HG03432 (cell line): Measurements from ENCODE around the gene SORCS2.

Source experiments
- ATAC-seq: cut with Tn5 transposase; IDR thresholded peaks from one replicate; pipeline ENCODE4 v1.9.1; 2021; ENCODE audit warnings: mild to moderate bottlenecking, moderate library complexity; ENCODE audit not compliant: unreplicated experiment

The SORCS2 gene

DNA sequence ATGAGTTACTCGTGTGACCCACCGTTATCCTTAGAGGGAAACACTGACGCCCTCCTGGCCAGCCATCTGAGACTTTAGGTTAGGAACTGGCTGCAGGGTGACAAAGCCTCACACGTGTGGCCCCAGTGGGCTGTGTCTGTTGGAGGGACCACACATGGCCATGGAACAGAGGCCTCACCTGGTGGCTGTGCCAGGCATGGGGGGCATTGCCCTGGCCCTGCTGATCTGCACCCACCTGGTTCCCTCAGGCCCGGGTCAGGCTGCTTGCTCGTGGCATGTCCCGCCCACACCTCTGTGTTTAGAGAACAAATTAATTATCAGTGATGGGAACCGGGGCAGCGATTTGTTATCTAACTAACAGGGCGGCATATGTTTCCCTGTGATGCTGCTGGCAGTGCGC is 343.3 kb downstream of the SORCS2 start:
- no peak for ATAC-seq

DNA sequence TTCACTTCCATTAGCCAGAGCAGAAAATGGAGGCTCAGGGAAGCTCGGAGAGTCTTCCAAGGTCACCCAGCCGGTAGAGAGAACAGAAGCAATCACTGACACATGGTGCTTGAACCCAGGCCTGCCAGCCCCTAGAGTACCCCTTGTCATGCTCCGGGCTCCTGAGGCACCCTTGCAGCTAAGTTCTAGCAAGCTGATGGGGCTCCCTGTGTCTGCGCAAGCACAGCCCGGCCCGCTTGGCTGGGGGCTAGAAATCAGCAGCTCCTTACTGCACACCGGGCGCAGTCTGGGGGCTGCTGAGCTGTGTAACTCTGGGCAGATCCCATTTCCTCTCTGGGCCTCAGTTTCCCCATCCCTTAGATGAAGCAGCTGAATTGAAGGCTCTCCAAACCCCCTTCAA is 344.5 kb downstream of the SORCS2 start:
- no peak for ATAC-seq

GRCh38 chr4:7537853-7538400 is 345.6 kb downstream of the SORCS2 start:
- no peak for ATAC-seq

DNA sequence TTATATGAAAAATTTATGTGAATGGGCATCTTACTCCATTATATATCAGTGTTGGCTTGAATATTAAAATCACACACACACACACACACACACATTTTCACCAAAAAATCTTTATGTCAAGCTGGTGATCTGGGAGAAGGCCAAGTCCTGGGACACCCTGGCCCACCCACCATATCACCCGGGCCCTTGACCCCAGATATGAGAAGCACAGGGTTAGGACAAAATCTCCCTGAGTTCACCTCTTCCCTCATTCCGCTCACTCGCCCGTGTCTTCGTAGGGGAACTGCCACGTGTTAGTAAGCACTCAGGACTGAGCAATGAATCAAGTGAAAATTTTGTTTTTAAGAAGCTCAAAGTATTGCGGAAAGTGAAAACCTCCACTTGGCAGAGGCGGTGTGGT is 346.2 kb downstream of the SORCS2 start:
- ATAC-seq, result no peak

- no peak for ATAC-seq
Observed at GRCh38 chr4:7539186-7539585, 346.8 kb downstream of the SORCS2 start.

DNA sequence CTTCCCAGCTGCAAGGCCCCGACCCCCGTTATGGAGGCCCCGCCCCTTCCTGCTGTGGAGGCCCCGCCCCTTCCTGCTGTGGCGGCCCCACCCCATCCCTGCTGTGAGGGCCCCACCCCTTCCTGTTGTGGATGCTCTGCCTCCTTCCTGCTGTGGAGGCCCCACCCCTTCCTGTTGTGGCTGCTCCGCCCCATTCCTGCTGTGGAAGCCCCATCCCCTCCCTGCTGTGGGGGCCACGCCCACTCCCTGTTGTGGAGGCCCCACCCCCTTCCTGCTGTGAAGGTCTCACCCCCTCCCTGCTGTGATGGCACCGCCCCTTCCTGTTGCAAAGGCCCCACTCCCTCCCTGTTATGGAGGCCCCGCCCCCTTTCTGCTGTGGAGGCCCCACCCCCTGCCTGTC is 347.3 kb downstream of the SORCS2 start:
- ATAC-seq, result no peak

DNA sequence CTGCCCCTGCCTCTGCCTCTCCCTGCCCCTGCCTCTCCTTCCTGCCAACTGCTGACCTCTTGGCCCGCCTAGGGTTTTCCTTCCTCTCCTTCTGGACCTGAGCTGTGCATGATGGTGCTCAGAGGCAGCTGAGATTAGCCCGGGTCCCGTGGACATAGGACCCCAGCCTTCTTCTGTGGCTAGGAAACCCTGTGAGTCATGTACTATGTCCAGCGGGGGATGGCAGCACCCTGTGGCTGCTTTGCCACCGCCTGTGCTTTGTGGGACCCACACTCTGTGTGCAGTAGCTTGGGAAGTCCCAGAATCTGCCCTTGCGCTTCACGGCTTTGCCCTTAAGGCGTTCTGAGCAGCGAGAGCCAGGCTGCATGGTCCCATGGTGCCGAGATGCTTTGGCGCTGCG is 347.9 kb downstream of the SORCS2 start:
- no peak for ATAC-seq

DNA sequence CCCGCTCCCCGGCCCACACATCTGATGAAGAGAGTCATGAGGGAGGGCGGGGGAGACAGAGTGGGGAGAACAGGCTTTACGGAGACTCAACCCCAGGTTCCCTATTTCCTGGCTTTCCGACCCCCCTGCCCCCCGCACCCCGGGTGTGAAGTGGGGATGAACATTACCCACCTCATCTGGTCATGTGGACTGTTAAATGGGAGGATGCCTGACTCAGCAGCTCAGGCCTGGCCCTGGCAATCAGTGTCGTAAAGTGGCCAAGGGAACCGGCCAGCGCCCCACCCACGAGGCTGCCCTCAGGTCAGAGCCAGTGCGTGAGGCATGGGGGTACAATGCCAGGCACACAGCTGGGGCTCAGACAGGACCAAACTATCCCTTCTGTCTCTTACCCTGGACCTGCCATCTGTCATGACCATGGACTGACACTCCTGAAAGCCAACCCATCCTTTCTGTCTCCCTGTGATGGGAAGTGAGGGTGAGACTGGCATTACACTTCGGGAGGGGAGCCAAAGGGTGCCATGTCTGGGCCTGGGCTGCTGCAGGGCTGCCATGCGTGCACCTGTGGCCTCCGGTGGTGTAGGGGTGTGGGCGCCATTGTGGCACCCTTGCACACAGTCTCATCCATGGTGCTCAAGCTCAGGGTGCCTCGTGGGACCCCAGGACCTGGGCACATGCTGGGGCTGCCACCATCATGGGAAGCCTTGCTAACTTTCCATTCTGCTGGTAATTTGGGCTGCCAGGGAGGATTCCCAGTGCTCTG is 348.5 kb downstream of the SORCS2 start:
- ATAC-seq, result no peak

GRCh38 chr4:7541414-7541810 is 349.1 kb downstream of the SORCS2 start:
- ATAC-seq, result no peak

DNA sequence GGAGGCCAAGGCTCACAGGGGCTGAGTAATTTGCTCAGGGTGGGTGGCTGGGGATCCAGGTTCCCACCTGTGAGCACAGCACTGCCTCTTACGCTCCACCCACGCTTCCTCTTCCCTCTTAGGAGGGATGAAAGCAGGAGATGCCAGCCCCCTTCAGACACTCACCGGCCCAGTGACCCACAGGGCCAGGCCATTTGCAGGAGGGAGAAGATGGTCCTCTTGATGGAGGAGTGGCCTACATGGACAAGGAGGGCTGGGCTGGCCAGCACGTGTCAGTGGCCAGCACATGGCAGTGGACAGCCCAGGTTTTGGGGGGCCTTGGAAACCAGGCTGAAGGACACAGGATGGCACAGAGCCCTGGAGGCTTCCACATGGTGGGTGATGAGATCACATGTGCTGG is 350.4 kb downstream of the SORCS2 start:
- ATAC-seq, result no peak

- no peak for ATAC-seq
Observed at GRCh38 chr4:7546152-7546808, 353.9 kb downstream of the SORCS2 start.

DNA sequence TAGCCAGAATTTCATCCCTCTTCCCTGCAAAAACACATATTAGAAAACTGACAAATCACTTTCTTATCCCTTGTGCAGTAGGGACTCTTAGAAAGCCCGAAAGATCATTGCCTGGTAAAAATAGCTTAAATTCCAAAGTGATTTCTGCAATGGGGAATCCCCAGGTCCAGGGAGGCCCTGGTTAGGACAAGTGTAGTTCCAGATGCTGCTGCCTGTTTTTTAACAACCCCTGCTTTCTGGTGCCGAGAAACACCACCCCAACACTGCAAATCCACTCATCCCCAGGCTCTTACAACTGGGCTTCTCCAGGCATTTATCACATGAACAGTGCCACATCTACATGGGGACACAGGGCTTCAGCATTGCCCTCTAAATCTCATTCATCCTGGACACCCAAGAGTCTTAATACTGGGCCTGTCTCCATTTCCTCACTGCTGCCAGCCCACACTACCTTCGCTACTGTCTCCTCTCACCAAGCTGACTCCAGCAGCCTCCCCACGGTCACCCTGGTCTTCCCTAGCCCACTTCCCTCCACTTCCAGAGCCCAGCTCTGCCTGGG is 354.6 kb downstream of the SORCS2 start:
- ATAC-seq, result no peak

DNA sequence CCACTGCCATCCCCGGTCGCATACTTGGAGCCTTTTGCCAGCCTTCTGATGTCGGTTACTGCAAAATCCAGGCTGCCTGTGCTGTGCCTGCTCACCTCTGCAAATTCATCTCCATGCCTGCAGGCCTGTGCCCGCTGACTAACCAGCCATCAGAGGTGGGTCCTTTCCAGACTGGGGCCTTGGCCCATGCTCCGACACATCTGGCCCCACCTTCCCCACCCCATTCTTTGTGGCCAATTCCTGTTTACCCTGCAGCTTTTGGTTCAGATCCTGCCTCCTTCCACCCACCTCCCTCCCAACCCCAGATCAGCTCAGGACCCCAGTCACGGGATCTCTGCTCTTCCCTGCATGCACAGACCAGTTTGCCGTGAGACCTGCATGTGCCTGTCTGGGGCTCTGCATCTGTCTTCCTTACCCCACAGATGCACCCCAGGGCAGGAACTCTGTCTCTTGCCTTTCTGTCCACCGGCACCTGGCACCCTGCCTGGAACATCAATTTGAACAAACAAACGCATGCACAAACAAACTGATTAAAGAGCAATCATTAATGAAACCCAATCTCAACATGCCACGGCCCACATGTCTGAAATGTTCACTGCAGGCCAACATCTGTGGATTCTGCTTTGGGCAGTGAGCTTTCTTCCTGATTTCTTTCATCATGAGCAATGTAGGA is 355.2 kb downstream of the SORCS2 start:
- no peak for ATAC-seq

GRCh38 chr4:7549866-7550265 is 357.5 kb downstream of the SORCS2 start:
- ATAC-seq, result no peak

- ATAC-seq, result no peak
Observed at GRCh38 chr4:7552466-7552865, 360.1 kb downstream of the SORCS2 start.

DNA sequence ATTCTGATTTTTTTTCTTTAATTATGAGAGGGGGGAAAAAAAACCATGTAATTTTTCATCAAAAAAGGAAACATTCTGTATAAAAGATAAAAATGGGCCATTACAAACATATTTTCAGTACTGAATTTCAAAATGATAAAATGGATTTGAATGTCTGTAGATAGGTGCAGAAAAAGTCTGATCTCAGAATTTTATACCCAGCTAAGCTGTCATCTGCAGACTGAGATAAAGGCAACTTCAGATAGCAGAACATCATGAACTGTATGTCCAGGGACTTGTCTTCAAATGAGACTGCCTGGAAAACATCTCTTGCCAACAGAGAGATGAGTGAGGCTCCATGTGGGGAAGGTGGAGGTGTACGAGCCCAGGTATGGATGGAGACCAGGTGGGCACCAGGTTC is 360.9 kb downstream of the SORCS2 start:
- ATAC-seq, result no peak

- no peak for ATAC-seq
Observed at GRCh38 chr4:7554905-7555304, 362.6 kb downstream of the SORCS2 start.

DNA sequence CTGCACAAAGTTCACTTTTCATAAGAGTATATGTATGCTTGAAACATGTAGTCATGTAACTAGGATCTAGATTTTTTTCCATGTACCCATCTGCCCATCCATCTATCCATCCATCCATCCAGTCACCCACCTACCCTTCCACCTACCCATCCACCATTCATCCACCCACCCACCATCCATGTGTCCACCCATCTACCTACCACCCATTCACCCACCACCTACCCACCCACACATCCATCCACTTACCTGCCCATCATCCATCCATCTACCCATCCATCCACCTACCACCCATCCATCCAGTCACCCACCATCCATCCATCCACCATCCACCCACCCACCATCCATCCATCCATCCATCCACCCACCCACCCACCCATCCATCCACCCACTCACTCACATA is 364.2 kb downstream of the SORCS2 start:
- ATAC-seq, result no peak

- no peak for ATAC-seq
Observed at GRCh38 chr4:7557456-7557855, 365.1 kb downstream of the SORCS2 start.

DNA sequence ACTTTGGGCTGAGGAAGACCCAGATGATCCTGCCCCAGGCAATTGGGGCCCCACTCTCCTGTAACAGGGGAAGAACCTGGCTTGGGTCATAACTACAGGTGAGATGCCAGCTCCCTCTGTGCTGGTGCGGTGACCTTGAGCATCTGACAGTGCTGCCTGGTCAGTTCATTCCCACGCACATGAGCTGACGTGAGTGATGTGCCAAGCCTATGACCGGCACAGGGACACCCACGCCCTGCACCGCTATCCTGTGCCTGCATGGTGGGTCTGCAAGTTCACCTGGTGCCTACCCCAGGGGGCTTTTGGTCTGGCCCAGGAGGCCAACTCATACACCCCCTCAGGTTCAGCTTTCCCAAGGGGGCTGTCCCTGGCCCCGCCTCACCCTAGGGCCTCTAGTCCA is 366.1 kb downstream of the SORCS2 start:
- ATAC-seq, result no peak

- no peak for ATAC-seq
Observed at GRCh38 chr4:7559316-7559715, 367.0 kb downstream of the SORCS2 start.
